Measurements from ENCODE around the gene KANSL1. TPM values are rescaled to one million over a fixed set of nuclear protein-coding genes. Genes with fewer than 3 reads are reported as not detected.

The KANSL1 gene
- total RNA-seq, 2 donors from 2014 or later: 83.6 to 170 TPM

DNA sequence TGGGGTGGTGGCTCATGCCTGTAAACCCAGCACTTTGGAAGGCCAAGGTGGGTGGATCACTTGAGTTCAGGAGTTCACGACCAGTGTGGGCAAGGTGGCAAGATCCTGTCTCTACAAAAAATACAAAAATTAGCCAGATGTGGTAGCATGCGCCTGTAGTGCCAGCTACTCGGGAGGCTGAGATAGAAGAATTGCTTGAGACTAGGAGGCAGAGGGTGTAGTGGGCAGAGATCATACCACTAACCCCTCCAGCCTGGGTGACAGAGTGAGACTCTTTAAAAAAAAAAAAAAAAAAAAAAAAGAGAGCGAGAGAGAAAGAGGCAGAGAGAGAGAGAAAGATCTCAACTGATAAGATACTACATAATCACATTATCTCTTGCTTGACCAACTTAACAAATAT is 45.9 kb downstream of the KANSL1 start:
- no peaks in the 10 kb centered on the region for H3K27me3 Mint-ChIP-seq
- no peak overlapping the region for H3K27ac Mint-ChIP-seq
- peak overlapping the region; percentile 22 for H3K4me3 Mint-ChIP-seq
- peak; percentile 18 for ATAC-seq (replicated peaks)
- H3K9me3 Mint-ChIP-seq: no peaks in the 10 kb centered on the region
- H3K36me3 Mint-ChIP-seq (ENCODE audit: low read depth): peaks cover 33% of the 10 kb centered on the region
- peaks cover 73% of the 10 kb centered on the region for H3K4me1 Mint-ChIP-seq

DNA sequence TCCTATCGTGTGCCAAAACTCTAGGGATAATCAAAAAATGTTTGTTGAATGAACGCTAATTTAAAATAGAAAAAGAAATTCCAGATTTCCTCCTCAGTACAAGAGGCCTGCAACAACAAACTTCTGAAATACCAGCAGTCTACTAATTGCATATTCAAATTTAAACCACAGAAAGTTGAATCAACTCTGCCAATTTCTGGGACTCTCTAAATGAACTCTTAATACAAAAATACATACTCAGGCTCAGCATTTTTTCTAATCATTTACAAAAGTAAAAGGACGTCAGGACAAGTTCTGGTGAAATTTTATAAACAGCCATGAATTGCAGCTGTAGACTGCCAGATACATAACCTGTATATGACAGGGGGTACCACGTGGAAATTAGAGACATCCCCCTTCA is 49.0 kb downstream of the KANSL1 start:
- Mint-ChIP-seq H3K4me3 (peak overlapping the region; percentile 44), H3K4me1 (peaks cover 76% of the 10 kb centered on the region), H3K27me3 (no peaks in the 10 kb centered on the region), H3K9me3 (no peaks in the 10 kb centered on the region), H3K36me3 (ENCODE audit: low read depth) (peaks cover 27% of the 10 kb centered on the region), H3K27ac (no peak overlapping the region)
- peak; percentile 70 for ATAC-seq (replicated peaks)

DNA sequence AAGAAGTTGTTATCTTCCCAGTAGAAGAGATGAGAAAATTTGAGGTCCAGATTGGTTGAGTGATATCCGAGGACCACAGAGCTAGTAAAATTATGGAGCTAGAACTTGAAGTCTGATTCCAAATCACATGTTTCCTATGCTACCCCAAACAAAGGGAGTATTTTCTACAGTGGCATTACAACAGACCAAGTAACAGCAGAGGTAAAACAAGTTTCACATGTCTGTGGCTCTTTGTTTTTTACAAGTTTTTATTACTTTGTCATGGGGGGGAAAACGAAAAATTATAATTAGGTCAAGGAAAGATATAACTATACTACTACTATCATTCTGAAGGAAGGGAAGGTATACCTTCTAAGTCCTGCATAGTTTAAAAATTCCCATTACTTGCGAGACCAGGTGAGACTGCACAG is 49.4 kb downstream of the KANSL1 start:
- Mint-ChIP-seq H3K4me1 (peaks cover 76% of the 10 kb centered on the region), H3K36me3 (ENCODE audit: low read depth) (peaks cover 24% of the 10 kb centered on the region)
- peak; percentile 4 for ATAC-seq (replicated peaks)

DNA sequence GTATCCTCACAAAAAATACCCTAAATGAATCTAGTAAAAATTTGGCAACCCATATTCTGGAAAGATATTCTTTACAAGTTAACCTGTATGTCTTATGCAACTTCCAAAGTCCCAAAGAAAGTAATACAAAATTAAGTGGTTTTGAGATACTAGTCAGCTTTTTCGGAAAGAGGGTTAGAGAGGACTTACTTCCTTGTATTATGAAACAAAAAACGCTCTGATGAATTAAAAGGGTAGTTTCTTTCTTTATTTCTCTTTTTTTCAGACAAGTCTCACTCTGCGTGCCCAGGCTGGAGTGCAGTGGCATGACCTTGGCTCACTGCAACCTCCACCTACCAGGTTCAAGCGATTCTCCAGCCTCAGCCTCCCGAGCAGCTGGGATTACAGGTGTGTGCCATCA is 51.6 kb downstream of the KANSL1 start:
- H3K27me3 Mint-ChIP-seq: no peaks in the 10 kb centered on the region
- ATAC-seq (replicated peaks): peak; percentile 22

More for the DNA sequence above, 49.4 kb downstream of the KANSL1 start:
- Mint-ChIP-seq H3K27ac (no peak overlapping the region), H3K4me3 (peak overlapping the region; percentile 44), H3K27me3 (no peaks in the 10 kb centered on the region), H3K9me3 (no peaks in the 10 kb centered on the region)

DNA sequence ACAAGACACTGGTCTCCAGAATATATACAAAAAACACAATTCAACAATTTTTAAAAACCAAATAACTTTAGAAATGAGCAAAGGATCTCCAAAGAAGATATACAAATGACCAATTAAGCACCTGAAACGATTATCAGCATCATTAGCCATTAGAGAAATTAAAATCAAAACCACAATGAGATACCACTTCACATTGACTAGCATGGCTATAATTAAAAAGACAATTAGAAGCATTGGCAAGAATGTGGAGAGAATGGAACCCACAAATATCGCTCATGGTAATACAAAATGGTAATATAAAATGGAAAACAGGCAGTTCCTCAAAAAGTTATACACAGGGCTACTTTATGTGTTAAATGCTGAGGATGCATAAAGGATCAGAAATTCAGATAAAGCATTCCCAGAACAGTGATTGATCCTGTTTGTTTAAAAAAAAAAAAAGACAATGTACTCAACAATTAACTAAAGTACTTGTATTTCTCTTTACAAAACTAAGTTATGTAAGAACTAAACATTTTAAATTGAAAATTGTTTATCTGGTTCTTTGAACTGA is 52.5 kb downstream of the KANSL1 start:
- Mint-ChIP-seq H3K4me1 (peaks cover 81% of the 10 kb centered on the region), H3K4me3 (peak overlapping the region; percentile 52), H3K27ac (no peak overlapping the region), H3K9me3 (no peaks in the 10 kb centered on the region), H3K27me3 (no peaks in the 10 kb centered on the region), H3K36me3 (ENCODE audit: low read depth) (peaks cover 16% of the 10 kb centered on the region)
- no peak for ATAC-seq (replicated peaks)

More for the DNA sequence above, 51.6 kb downstream of the KANSL1 start:
- Mint-ChIP-seq H3K9me3 (no peaks in the 10 kb centered on the region), H3K36me3 (ENCODE audit: low read depth) (peaks cover 16% of the 10 kb centered on the region), H3K4me3 (peak overlapping the region; percentile 52), H3K4me1 (peaks cover 77% of the 10 kb centered on the region), H3K27ac (no peak overlapping the region)

DNA sequence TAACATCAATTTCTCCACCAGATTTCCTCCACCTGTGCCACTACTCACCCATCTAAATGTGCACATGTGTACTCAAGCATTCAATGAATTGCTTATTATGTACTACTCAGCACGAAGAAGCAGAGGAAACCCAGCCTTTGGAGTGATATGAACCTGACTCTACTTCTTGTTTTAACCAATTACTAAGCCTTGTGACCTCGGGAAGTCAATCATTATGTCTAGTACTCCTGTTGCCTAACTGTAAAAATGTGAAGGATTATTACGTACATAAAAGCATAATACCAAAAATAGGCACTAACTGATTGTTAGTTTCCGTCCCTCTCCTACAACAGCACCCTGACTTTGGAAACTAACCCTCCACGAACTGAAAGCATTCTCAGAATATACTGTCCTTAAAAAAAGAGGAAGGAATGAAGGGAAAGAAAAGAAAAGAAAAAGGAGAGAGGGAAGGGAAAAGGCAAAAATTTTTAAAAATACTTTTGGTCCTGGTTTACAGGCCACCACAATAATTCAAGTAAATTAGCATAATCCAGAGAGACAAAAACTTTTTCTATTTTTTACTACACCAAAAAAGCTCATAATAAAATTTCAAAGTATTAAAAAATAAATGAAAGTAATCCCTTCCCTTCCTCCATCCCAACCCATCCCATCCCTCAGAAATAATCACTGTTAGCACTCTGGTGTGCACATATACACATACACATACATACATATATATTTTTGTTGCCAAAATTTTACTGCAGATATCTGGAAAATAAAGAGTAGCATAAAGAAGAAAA is 53.6 kb downstream of the KANSL1 start:
- ATAC-seq (replicated peaks): no peak
- Mint-ChIP-seq H3K4me1 (peaks cover 78% of the 10 kb centered on the region), H3K4me3 (peak overlapping the region; percentile 35), H3K27me3 (no peaks in the 10 kb centered on the region), H3K9me3 (no peaks in the 10 kb centered on the region), H3K27ac (no peak overlapping the region), H3K36me3 (ENCODE audit: low read depth) (peaks cover 23% of the 10 kb centered on the region)

DNA sequence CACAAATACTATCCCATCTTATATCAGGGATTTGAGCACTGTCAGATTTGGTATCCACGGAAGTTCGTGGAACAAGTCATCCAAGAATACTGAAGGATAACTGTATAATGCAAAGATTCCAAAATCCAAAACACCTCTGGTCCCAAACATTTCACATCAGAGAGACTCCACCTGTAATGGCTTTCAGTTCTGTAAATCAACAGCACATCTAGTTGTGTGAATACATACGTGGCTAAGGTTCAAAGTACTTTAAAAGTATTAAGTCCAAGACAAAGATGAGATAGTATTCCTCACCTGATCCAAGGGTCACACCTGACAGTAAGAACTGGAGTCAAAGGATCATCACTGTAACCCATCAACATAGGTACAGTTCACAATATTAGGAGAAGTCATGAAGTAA is 54.8 kb downstream of the KANSL1 start:
- H3K36me3 Mint-ChIP-seq (ENCODE audit: low read depth): peaks cover 32% of the 10 kb centered on the region
- ATAC-seq (replicated peaks): no peak
- peak overlapping the region; percentile 35 for H3K4me3 Mint-ChIP-seq
- H3K27ac Mint-ChIP-seq: no peak overlapping the region
- peaks cover 74% of the 10 kb centered on the region for H3K4me1 Mint-ChIP-seq
- peaks cover 3% of the 10 kb centered on the region for H3K9me3 Mint-ChIP-seq
- no peaks in the 10 kb centered on the region for H3K27me3 Mint-ChIP-seq

DNA sequence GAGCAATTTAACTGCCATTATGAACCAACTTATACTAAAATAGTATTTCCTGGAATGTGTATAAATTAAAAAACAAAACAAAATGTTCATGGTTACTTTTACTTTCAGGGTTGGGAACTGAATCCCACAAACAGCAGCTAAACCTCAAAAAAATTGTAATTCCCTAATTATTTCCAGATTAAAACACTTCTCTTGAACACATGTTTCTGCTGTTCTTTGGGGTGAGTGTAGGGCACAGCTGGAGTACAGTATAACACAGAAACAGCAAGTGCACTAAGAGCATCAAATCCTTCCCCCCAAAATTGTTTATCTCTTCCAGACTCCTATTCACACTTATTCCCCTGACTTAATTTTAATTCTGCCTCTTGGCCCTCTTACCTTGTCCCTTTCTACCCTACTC is 56.4 kb downstream of the KANSL1 start:
- Mint-ChIP-seq H3K36me3 (ENCODE audit: low read depth) (peaks cover 37% of the 10 kb centered on the region), H3K4me1 (peaks cover 85% of the 10 kb centered on the region), H3K9me3 (peaks cover 3% of the 10 kb centered on the region), H3K4me3 (peak overlapping the region; percentile 35), H3K27ac (peak overlapping the region; percentile 5), H3K27me3 (no peaks in the 10 kb centered on the region)
- ATAC-seq (replicated peaks): no peak

DNA sequence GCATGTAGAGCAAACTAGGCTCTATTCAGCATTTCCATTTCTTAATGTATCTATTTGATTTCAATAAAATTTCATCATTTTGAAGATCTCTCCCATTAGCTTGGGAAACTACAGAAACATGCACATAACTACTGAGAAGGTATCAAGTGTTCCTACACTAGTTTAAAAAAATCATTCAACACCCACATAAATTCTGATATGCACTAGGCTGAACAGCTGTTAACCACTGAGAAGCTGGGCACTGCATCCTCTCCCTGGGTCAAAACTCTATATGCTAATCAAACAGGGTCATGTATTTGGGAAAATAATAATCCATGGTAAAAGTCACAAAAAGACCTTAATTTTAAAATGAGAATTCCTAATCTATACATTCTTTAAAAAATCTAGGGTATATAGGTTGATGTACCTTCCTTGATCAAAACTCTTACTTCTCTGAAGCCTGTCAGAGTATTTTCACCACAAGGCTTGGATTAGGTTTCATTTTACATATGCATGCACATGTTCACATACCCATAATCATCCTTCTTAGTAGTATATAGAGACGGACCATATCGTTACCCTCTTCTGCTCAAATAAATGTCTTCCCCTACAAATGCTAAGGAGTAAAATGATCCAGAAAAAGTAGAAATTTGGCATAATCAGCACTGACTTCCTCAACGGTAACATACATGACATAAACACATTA is 57.2 kb downstream of the KANSL1 start:
- peak overlapping the region; percentile 2 for H3K27ac Mint-ChIP-seq
- peak overlapping the region; percentile 35 for H3K4me3 Mint-ChIP-seq
- H3K36me3 Mint-ChIP-seq (ENCODE audit: low read depth): peaks cover 35% of the 10 kb centered on the region
- no peaks in the 10 kb centered on the region for H3K27me3 Mint-ChIP-seq
- ATAC-seq (replicated peaks): peak; percentile 57
- H3K4me1 Mint-ChIP-seq: peaks cover 84% of the 10 kb centered on the region
- peaks cover 3% of the 10 kb centered on the region for H3K9me3 Mint-ChIP-seq

DNA sequence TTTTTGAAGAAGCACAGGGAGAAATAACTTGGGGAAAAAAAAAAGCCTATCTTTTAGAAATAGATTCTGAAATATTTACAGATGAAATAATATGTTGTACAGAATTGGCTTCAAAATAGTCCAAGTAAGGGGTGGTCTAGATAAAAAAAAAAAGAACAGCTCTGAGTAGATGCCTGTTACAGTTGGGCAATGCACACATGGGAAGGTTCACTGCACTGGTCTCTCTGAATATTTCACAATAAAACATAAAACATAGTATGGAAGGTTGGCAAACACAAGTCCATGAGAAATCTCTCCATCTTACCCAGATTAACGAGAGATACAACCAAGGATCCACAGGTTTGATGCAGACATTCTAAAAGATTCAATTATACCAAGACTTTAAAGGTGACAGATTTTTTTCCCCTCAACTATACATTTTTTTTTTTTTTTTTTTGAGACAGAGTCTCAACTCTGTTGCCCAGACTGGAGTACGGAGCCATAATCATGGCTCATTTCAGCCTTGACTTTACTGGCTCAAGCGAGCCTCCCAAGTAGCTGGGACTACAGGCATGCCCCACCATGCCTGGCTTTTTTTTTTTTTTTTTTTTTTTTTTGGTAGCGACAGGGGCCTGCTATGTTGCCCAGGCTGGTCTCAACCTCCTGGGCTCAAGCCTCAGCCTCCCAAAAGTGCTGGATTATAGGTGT is 58.0 kb downstream of the KANSL1 start:
- Mint-ChIP-seq H3K4me3 (no peak overlapping the region), H3K27me3 (no peaks in the 10 kb centered on the region), H3K9me3 (peaks cover 3% of the 10 kb centered on the region), H3K4me1 (peaks cover 86% of the 10 kb centered on the region), H3K27ac (no peak overlapping the region), H3K36me3 (ENCODE audit: low read depth) (peaks cover 35% of the 10 kb centered on the region)
- no peak for ATAC-seq (replicated peaks)

DNA sequence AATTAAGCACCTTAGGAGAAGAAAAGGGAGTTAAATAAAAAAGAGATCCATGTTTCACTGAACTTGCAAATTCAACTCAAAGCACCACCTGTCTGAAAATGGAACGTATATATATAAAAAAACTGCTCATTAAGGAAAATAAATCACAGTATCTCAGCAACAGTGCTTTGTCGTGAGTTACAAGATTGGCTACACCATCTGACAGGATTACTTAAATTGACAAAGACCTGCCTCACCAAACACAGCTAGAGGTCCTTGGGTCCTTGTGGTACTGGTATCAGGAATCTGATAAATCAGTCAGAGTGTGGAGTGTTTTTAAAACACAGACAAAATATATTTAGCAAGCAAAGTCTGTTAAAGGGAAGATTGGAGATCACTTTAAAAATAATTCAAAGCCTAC is 63.9 kb downstream of the KANSL1 start:
- Mint-ChIP-seq H3K27ac (no peak overlapping the region), H3K9me3 (peaks cover 3% of the 10 kb centered on the region), H3K36me3 (ENCODE audit: low read depth) (peaks cover 49% of the 10 kb centered on the region), H3K4me1 (peaks cover 79% of the 10 kb centered on the region), H3K4me3 (peak overlapping the region; percentile 1), H3K27me3 (no peaks in the 10 kb centered on the region)
- no peak for ATAC-seq (replicated peaks)

DNA sequence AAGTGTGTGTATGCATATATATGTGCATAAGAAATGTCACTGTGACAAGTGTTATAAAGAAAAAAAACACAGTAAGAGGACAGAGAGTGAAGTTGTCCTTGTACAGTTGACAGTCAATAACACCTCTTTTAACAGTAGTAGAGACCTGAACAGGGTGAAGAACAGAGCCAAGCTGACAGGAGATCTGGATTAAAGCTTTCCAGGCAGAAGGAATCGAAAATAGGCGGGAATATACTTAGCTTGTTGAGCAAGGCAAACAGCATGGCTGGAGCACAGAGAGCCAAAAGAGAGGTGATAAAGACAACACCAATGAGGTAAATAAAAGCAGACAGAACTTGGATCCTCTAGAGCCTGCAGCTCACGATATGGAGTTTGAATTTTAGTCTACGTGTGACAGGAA is 64.8 kb downstream of the KANSL1 start:
- H3K4me3 Mint-ChIP-seq: peak overlapping the region; percentile 1
- peaks cover 81% of the 10 kb centered on the region for H3K4me1 Mint-ChIP-seq
- peak overlapping the region; percentile 2 for H3K27ac Mint-ChIP-seq
- H3K36me3 Mint-ChIP-seq (ENCODE audit: low read depth): peaks cover 43% of the 10 kb centered on the region
- H3K27me3 Mint-ChIP-seq: no peaks in the 10 kb centered on the region
- H3K9me3 Mint-ChIP-seq: no peaks in the 10 kb centered on the region
- ATAC-seq (replicated peaks): no peak

DNA sequence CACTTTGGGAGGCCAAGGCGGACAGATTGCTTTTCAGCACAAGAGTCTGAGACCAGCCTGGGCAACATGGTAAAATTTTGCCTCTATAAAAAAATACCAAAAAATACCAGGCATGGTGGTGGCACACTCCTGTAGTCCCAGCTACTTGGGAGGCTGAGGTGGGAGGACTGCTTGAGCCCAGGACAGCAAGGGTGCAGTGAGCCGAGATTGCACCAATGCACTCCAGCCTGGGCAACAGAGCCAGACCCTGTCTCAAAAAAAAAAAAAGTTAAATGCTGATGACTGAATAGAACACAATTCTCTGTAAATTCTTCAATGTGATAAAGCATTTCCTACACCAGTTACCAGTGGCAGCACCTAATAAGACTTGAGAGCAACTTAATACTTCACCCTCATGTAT is 65.7 kb downstream of the KANSL1 start:
- Mint-ChIP-seq H3K36me3 (ENCODE audit: low read depth) (peaks cover 33% of the 10 kb centered on the region), H3K9me3 (no peaks in the 10 kb centered on the region), H3K4me1 (peaks cover 77% of the 10 kb centered on the region)

DNA sequence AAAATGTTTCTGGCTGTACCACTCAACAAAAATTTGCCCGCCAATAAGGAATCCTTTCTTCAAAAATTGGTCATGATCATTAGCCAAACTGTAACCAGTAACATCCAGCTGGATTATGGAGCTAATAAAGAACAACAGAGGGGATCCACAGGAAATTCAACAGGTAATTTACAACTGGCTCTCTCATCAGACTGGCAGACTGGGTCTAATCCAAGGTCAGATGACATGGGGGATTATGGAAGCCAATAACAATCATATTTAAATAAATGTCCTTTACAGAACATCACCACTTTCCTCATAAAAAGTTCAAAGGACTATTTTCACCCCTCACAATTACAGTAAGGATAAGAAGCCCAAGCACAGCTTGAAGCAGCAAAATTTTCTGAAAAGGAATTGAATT is 66.4 kb downstream of the KANSL1 start:
- peaks cover 78% of the 10 kb centered on the region for H3K4me1 Mint-ChIP-seq
- no peak overlapping the region for H3K4me3 Mint-ChIP-seq
- no peak for ATAC-seq (replicated peaks)
- H3K27ac Mint-ChIP-seq: no peak overlapping the region
- no peaks in the 10 kb centered on the region for H3K9me3 Mint-ChIP-seq
- no peaks in the 10 kb centered on the region for H3K27me3 Mint-ChIP-seq
- H3K36me3 Mint-ChIP-seq (ENCODE audit: low read depth): peaks cover 30% of the 10 kb centered on the region

More for the DNA sequence above, 65.7 kb downstream of the KANSL1 start:
- Mint-ChIP-seq H3K27me3 (no peaks in the 10 kb centered on the region), H3K27ac (no peak overlapping the region), H3K4me3 (no peak overlapping the region)
- ATAC-seq (replicated peaks): no peak
